ENCODE data around the gene RPS27. TPM values are rescaled to one million over a fixed set of nuclear protein-coding genes. Genes with fewer than 3 reads are reported as not detected.

The RPS27 gene
- total and polyA plus RNA-seq, 10 of the 15 experiments (the other 5 are each of a cell fraction or from before 2014, with no cell fraction given), result 2,708 to 14,234 (median 8,874) TPM

DNA sequence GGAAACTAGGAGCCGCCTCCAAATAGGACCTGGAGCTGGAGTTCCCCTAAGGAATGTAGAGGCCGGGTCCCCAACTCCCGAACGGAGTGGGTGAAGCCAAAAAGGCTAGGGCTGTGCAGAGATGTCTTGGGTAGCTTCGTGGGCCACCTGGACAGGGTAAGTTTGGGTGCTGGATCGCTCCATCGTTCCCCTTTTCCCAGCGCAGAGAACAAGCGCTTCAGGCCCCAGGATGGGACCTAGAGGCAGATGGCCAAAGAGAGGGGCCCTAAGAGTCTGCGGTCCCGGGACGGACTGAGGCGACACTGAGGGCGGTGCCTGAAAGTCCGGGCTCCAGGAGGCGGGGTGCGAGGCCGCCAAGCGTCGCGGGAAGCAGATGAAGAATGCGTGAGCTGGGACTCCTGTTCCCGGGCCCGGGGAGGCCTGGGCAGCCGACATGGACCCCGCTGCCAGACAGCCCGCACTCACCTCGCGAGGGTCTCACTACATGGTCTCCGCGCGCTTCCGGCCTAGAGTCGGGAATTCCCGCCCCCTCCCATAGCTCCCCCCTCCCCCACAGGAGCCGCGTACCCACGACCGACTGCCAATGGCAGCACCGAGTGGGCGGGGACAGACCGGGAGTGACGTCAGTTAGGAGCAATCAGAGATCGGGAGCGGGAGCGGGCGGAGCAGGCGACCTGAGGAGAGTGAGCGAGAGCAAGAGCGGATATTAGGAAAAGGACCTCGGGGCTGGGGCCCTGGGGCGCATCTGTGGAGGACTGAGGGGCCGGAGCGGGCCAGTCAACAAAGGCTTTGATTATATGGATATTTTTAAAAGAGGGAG lies 27.3 kb upstream of the RPS27 start, which contains the start of gene SLC39A1 (continued):
- TF ChIP-seq, protein P1, sequence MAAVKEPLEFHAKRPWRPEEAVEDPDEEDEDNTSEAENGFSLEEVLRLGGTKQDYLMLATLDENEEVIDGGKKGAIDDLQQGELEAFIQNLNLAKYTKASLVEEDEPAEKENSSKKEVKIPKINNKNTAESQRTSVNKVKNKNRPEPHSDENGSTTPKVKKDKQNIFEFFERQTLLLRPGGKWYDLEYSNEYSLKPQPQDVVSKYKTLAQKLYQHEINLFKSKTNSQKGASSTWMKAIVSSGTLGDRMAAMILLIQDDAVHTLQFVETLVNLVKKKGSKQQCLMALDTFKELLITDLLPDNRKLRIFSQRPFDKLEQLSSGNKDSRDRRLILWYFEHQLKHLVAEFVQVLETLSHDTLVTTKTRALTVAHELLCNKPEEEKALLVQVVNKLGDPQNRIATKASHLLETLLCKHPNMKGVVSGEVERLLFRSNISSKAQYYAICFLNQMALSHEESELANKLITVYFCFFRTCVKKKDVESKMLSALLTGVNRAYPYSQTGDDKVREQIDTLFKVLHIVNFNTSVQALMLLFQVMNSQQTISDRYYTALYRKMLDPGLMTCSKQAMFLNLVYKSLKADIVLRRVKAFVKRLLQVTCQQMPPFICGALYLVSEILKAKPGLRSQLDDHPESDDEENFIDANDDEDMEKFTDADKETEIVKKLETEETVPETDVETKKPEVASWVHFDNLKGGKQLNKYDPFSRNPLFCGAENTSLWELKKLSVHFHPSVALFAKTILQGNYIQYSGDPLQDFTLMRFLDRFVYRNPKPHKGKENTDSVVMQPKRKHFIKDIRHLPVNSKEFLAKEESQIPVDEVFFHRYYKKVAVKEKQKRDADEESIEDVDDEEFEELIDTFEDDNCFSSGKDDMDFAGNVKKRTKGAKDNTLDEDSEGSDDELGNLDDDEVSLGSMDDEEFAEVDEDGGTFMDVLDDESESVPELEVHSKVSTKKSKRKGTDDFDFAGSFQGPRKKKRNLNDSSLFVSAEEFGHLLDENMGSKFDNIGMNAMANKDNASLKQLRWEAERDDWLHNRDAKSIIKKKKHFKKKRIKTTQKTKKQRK (IDR thresholded peaks at IDR 0.05; ENCODE audit: low read depth, low read length), result no peak
- TF ChIP-seq PAX8 (IDR thresholded peaks at IDR 0.05), result no peak
- TF ChIP-seq, protein P2, sequence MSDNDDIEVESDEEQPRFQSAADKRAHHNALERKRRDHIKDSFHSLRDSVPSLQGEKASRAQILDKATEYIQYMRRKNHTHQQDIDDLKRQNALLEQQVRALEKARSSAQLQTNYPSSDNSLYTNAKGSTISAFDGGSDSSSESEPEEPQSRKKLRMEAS (IDR thresholded peaks at IDR 0.05; ENCODE audit: low read depth, low read length), result peak; percentile 30; the same call in 1 of the 2 replicates

DNA sequence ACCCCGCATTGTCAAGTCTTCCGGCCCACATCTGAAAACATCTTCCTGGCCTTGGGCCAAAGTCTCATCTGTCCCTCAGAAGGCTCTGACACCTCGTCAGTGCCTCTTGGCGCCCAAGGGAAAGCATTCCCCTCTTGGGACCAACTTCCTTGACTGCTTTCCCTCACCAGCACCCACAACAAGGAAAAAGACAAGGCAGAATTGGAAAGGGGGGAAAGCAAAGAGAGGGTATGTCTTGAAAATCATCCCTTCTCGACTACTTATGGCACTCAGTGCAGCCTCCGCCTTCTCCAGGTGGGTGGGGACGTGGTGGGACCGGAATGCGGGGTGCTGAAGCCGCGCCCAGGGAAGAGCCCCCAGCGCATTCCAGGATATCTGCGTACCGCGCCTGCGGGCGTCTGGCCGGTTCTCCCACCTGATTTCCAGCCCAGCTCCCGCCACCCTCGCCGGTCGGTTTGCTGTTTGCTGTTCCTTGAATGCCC lies 26.7 kb upstream of the RPS27 start:
- FAIRE-seq (peak; percentile 72), ATAC-seq (no peak), DNase-seq (ENCODE audit: low read depth, low spot score) (no peak)
- SMC1A ChIA-PET (ENCODE audit: uncharacterized antibody, unreplicated experiment), result interaction anchor here (1.8 to 7.7 kb wide), 3 partner anchors 13 to 167 kb away, joined by 5 to 82 read pairs (median 23); partner anchors contain the start of genes DENND4B and JTB
- Histone ChIP-seq H3K9ac (ENCODE audit: control insufficient read depth, insufficient read depth, low read length) (peak overlapping the region; percentile 98), H3K79me2 (ENCODE audit: control insufficient read depth, insufficient read depth, low read length) (peaks cover 57% of the 10 kb centered on the region), H3K9me3 (replicated peaks; ENCODE audit: control insufficient read depth, insufficient read depth, low read length) (no peaks in the 10 kb centered on the region), H3K4me3 (peak overlapping the region; percentile 88), H3K4me1 (ENCODE audit: control insufficient read depth, insufficient read depth, low read length) (peaks cover 18% of the 10 kb centered on the region), H3K4me2 (ENCODE audit: control insufficient read depth, insufficient read depth) (peak overlapping the region; percentile 92), H3K27ac (ENCODE audit: control insufficient read depth, insufficient read depth) (peak overlapping the region; percentile 93), H2AFZ (ENCODE audit: control insufficient read depth, low read depth, low read length) (peak overlapping the region; percentile 75), H3K27me3 (replicated peaks in 1 of 2; ENCODE audit: control insufficient read depth in 2 of 2, insufficient read depth in 2 of 2, low read length in 1 of 2) (no peaks in the 10 kb centered on the region), H4K20me1 (ENCODE audit: control insufficient read depth, insufficient read depth) (no peaks in the 10 kb centered on the region; the same call in 1 of the 2 replicates), H3K36me3 (ENCODE audit: control insufficient read depth in 2 of 2, insufficient read depth in 2 of 2, low read length in 1 of 2) (peaks cover 9 to 15% of the 10 kb centered on the region in 2 experiments)
- CTCF ChIA-PET, result interaction anchor here (0.9 to 7.1 kb wide), 7 partner anchors 13 to 180 kb away, joined by 3 to 64 read pairs (median 20); partner anchors contain the start of genes DENND4B, GATAD2B, JTB and RAB13
- WGBS (ENCODE audit: insufficient coverage, insufficient replicate concordance, low lambda C conversion rate, missing lambda C conversion rate), result 2% methylated on average over 22 of the region's 22 CpGs
- intact Hi-C loops (cut with micrococcal nuclease; ENCODE audit: unreplicated experiment), result no loop called here
- RAD21 ChIA-PET (ENCODE audit: unreplicated experiment), result interaction anchor here (1.6 to 6.4 kb wide), 6 partner anchors 11 to 159 kb away, joined by 8 to 42 read pairs (median 14); partner anchors contain the start of genes DENND4B, GATAD2B, JTB and RAB13
- BruUV-seq (replicated peaks), result TSS peak; percentile 81
- in situ Hi-C loops (cut with MboI), result no loop called here
- POLR2A ChIA-PET, result interaction anchor here (0.6 to 10.0 kb wide), 17 partner anchors 9 to 329 kb away, joined by 3 to 132 read pairs (median 4); partner anchors contain the start of genes DENND4B, GATAD2B, ILF2 and JTB
- TF ChIP-seq POLR2AphosphoS2 (IDR thresholded peaks at IDR 0.05; ENCODE audit: low read depth, low read length) (peak; percentile 50; the same call in 1 of the 2 replicates), PAX5 (IDR thresholded peaks at IDR 0.05; ENCODE audit: borderline replicate concordance, low read depth, low read length) (no peak), RELA (IDR thresholded peaks at IDR 0.05; ENCODE audit: borderline replicate concordance, partially characterized antibody) (no peak), SRF (IDR thresholded peaks at IDR 0.05; ENCODE audit: low read depth in 2 of 2, low read length in 2 of 2) (no peak), ZBED1 (IDR thresholded peaks at IDR 0.05; ENCODE audit: borderline replicate concordance) (no peak), NR2F1 (conservative IDR thresholded peaks at IDR 0.05) (no peak), EP300 (IDR thresholded peaks at IDR 0.05; ENCODE audit: borderline replicate concordance in 1 of 2, control insufficient read depth in 1 of 2, low read depth in 2 of 2, low read length in 2 of 2) (no peak)
- TF ChIP-seq, protein P3, sequence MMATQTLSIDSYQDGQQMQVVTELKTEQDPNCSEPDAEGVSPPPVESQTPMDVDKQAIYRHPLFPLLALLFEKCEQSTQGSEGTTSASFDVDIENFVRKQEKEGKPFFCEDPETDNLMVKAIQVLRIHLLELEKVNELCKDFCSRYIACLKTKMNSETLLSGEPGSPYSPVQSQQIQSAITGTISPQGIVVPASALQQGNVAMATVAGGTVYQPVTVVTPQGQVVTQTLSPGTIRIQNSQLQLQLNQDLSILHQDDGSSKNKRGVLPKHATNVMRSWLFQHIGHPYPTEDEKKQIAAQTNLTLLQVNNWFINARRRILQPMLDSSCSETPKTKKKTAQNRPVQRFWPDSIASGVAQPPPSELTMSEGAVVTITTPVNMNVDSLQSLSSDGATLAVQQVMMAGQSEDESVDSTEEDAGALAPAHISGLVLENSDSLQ (IDR thresholded peaks at IDR 0.05), result no peak
- TF ChIP-seq, protein P4, sequence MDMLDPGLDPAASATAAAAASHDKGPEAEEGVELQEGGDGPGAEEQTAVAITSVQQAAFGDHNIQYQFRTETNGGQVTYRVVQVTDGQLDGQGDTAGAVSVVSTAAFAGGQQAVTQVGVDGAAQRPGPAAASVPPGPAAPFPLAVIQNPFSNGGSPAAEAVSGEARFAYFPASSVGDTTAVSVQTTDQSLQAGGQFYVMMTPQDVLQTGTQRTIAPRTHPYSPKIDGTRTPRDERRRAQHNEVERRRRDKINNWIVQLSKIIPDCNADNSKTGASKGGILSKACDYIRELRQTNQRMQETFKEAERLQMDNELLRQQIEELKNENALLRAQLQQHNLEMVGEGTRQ (IDR thresholded peaks at IDR 0.05; ENCODE audit: borderline replicate concordance, low read depth, low read length), result no peak
